Measurements from ENCODE around the gene GSE1.

The GSE1 gene

GRCh38 chr16:85708338-85708737 lies 95.2 kb downstream of the GSE1 start:
- Histone ChIP-seq H3K27me3 (ENCODE audit: insufficient read depth, poor library complexity, severe bottlenecking) (no peaks in the 10 kb centered on the region), H3K27ac (replicated peaks) (no peak overlapping the region), H3K4me3 (replicated peaks; ENCODE audit: insufficient read depth, low read length) (no peak overlapping the region)
- TF ChIP-seq POLR2AphosphoS5 (IDR thresholded peaks at IDR 0.05; ENCODE audit: low read depth) (no peak), GABPA (IDR thresholded peaks at IDR 0.05; ENCODE audit: low read depth) (no peak), CTCF (IDR thresholded peaks at IDR 0.05; ENCODE audit: insufficient read depth, low read length) (no peak), REST (IDR thresholded peaks at IDR 0.05; ENCODE audit: insufficient replicate concordance, low read depth) (no peak), SPI1 (IDR thresholded peaks at IDR 0.05; ENCODE audit: borderline replicate concordance, low read depth) (no peak)
- DNase-seq (ENCODE audit: low read depth in 1 of 2, low spot score in 1 of 2): no peak

- no peak for DNase-seq (ENCODE audit: low read depth in 1 of 2, low spot score in 1 of 2)
- no peak for TF ChIP-seq POLR2AphosphoS5 (IDR thresholded peaks at IDR 0.05; ENCODE audit: low read depth)
- TF ChIP-seq REST (IDR thresholded peaks at IDR 0.05; ENCODE audit: insufficient replicate concordance, low read depth): no peak
- no peak for TF ChIP-seq SPI1 (IDR thresholded peaks at IDR 0.05; ENCODE audit: borderline replicate concordance, low read depth)
- TF ChIP-seq GABPA (IDR thresholded peaks at IDR 0.05; ENCODE audit: low read depth): no peak
- no peak for TF ChIP-seq CTCF (IDR thresholded peaks at IDR 0.05; ENCODE audit: insufficient read depth, low read length)
- no peaks in the 10 kb centered on the region for H3K27me3 ChIP-seq (ENCODE audit: insufficient read depth, poor library complexity, severe bottlenecking)
- H3K4me3 ChIP-seq (replicated peaks; ENCODE audit: insufficient read depth, low read length): no peak overlapping the region
- no peak overlapping the region for H3K27ac ChIP-seq (replicated peaks)
Measured at GRCh38 chr16:85709766-85710585, 96.9 kb downstream of the GSE1 start.

DNA sequence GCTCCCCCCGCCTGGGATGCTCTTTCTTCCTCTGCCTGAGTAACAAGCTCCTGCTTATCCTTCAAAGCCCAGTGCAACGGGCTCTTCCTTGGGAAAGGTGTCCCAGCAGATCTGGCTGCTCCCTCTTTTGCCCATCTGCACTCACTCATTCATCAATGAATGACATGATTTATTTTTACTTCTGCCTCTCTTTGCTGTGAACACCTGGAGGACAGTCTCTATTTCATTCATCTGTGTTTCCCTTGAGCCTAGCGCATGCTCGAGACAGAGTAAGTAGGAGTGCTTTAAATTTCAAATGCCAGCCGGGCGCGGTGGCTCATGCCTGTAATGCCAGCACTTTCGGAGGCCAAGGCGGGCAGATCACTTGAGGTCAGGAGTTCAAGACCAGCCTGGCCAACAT lies 97.6 kb downstream of the GSE1 start:
- H3K27ac ChIP-seq (replicated peaks): no peak overlapping the region
- H3K27me3 ChIP-seq (ENCODE audit: insufficient read depth, poor library complexity, severe bottlenecking): no peaks in the 10 kb centered on the region
- DNase-seq (ENCODE audit: low read depth in 1 of 2, low spot score in 1 of 2): no peak
- TF ChIP-seq SPI1 (IDR thresholded peaks at IDR 0.05; ENCODE audit: borderline replicate concordance, low read depth): no peak
- TF ChIP-seq CTCF (IDR thresholded peaks at IDR 0.05; ENCODE audit: insufficient read depth, low read length): no peak
- TF ChIP-seq POLR2AphosphoS5 (IDR thresholded peaks at IDR 0.05; ENCODE audit: low read depth): no peak
- no peak for TF ChIP-seq REST (IDR thresholded peaks at IDR 0.05; ENCODE audit: insufficient replicate concordance, low read depth)
- TF ChIP-seq GABPA (IDR thresholded peaks at IDR 0.05; ENCODE audit: low read depth): no peak
- H3K4me3 ChIP-seq (replicated peaks; ENCODE audit: insufficient read depth, low read length): no peak overlapping the region

All from HL-60 (cell line).